GM15510 (cell line): Measurements from ENCODE around the gene SNPH.

Source experiments
- POLR2A ChIP-seq: IDR thresholded peaks from 3 replicates; pipeline ENCODE4 v1.6.1; 2011; ENCODE audit warnings: borderline replicate concordance; ENCODE audit not compliant: insufficient read length; ENCODE audit errors: extremely low read depth

The SNPH gene

GRCh38 chr20:1346315-1346969, 80.3 kb downstream of the SNPH start:
- TF ChIP-seq POLR2A: no peak

GRCh38 chr20:1353956-1354355, 87.9 kb downstream of the SNPH start:
- TF ChIP-seq POLR2A: no peak

DNA sequence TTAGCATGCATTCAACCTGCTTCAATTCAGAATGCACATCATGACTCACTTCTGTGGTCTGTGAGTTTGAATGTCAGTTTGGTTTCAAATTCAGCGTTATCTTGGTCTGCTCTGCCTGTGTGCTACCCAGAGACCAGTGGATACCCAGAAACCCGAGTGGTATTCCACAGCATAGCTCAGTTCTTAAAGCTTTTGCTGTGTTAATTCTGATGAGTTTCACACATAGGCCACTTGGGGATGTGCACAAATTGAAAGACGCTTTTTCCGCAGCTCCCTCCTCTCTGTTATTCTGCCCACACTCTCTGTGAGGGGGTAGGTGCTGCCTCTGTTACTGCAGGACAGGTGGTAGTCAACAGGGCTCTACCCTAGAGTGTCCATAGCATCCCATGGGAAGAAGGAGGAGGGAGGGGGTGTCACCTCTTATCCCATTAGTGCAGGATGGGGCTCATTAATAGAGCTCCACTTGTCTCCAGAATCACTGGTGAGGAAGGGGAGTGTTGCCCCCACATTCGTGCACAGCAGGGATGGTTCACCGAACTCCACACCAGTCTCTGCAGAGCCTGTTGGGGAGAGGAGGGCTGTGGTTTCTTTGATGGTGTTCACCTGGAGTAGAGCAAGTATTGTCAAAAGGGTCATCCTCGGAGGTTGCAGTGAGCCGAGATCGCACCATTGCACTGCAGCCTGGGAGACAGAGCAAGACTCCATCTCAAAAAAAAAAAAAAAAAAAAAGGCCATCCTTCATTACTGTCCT, 92.0 kb downstream of the SNPH start:
- no peak for TF ChIP-seq POLR2A
